Measurements from ENCODE around the gene PRR5.

Gene PRR5

DNA sequence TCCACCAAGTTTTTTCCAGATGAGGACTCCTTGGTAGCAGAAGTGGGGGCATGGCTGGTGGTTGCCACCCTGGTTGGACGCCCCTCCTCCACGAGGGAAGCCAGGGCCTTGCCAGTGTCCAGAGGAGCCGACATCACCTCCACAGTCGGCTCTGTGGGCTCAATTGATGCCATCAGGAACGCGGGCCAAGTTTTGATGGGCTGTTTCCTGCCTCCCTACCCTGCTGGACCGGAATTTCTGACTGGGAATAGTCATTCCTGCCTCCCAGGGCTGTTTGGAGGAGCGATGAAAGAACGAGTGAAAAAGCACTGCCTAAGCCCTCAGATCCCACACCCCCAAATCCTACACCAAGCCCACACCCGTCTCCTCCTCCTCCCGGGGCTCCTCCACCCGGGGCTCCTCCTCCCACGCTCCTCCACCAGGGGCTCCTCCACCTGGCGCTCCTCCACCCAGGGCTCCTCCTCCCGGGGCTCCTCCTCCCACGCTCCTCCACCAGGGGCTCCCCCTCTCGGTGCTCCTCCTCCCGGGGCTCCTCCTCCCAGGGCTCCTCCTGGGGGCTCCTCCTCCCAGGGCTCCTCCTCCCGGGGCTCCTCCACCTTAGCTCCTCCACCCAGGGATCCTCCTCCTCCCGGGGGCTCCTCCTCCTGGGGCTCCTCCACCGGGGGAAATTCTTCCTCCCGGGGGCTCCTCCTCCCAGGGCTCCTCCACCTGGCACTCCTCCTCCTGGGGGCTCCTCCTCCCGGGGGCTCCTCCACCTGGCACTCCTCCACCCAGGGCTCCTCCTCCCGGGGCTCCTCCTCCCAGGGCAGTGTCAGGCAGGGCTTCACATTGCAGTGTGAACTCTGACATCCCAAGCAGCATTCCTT, 10.0 kb upstream of the PRR5 start:
- DNase-seq (ENCODE audit: low read depth, low spot score), result peak; percentile 75

DNA sequence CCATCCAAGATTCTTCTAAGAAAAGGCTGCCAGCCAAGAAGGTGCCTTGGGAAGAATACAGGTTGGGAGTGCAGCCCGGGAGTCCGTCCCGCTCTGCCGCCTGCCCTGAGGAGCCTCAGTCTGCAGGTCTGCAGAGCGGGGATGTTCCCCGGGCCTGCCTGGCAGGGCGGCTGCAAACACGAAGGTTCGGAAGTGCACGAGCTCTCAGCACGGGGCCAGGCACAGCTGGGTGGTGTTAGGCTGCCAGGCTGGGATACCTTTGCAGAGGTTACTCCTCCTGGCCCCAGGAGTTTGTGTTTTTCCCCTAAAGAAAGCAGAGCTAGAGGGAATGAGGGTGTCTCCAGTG, 9.4 kb upstream of the PRR5 start:
- DNase-seq (ENCODE audit: low read depth, low spot score), result no peak

GRCh38 chr22:44693145-44693544, 8.9 kb upstream of the PRR5 start:
- no peak for DNase-seq (ENCODE audit: low read depth, low spot score)

DNA sequence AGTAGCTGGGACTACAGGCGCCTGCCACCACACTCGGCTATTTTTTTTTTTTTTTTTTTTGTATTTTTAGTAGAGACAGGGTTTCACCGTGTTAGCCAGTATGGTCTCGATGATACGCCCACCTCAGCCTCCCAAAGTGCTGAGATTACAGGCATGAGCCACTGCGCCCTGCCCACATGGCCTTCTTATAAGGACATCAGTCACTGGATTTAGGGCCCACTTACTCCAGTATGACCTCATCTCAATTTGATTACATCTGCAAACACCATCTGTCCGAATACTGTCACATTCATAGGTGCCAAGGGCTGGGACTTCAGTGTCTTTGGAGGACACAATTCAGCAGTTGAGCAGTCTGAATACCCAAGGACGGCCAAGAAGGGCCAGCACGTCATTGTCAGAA, 8.2 kb upstream of the PRR5 start:
- no peak for DNase-seq (ENCODE audit: low read depth, low spot score)

DNA sequence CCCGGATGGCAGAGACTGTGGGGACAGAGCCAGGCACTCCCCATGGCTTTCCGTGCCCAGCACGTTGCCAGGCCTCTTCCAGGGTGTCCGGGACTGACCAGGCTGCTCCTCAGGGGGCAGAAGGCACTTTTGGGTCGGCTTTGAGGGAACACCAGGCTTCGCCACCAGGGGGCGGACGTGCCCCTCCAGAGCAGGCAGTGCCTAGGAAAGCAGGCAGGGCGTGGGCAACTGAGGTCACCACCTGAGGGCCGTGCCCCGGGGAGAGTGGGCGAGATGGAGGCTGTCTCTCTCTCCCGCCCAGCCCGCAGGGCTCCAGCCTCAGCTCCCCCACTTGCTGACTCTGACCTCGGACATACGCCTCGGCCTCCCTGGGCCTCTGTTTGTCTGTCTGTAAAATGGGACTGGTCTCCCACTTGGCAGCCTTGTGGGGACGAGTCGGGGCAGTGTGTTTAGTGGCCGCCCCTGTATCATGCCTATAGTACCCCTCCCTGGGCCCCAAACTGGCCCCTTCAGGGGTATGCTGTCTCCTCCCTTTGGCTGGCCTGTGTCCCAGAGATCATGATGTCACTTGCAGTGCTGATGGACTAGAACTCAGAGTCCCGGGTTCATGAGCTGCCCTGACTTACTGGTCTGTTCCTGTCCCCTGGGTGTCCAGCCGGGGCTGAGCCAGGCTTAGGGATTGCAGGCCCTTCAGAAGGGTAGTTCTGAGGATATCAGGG, 4.4 kb upstream of the PRR5 start:
- peak; percentile 95 for DNase-seq (ENCODE audit: low read depth, low spot score)

- DNase-seq (ENCODE audit: low read depth, low spot score), result peak; percentile 95
Measured at GRCh38 chr22:44698531-44699421, 3.2 kb upstream of the PRR5 start.

- no peak for DNase-seq (ENCODE audit: low read depth, low spot score)
Measured at GRCh38 chr22:44700456-44700855, 1.5 kb upstream of the PRR5 start.

GRCh38 chr22:44701187-44701790, 715 bp upstream of the PRR5 start:
- DNase-seq (ENCODE audit: low read depth, low spot score), result no peak

- peak; percentile 66 for DNase-seq (ENCODE audit: low read depth, low spot score)
Measured at GRCh38 chr22:44702479-44703198, 635 bp downstream of the PRR5 start.

DNA sequence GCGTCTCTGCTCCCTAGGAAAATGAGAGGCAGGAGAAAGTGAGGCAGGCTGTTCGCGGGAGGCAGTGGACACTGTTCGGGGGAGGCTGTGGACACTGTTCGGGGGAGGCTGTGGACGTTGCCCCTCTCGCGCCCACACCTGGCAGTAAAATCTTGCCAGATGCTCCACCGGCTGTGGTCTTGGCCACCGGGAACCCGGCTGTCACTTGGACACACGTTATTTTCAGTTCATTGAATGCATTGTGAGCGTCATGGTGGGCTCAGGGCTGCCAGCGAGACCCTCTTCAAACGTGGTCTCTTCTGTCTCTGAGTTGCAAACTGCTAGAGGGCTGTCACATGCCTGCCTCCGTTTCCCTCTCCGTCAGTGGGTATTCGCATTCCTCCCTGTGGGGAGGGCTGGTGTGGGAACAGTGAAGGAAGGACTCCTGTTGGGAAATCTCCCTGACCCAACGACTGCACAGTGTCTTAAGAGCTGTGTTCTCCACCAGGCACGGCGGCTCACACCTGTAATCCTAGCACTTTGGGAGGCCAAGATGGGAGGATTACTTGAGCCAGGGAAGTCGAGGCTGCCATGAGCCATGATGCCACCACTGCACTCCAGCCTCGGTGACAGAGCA, 1.4 kb downstream of the PRR5 start:
- DNase-seq (ENCODE audit: low read depth, low spot score), result no peak

- no peak for DNase-seq (ENCODE audit: low read depth, low spot score)
Measured at GRCh38 chr22:44704159-44705021, 2.4 kb downstream of the PRR5 start.

DNA sequence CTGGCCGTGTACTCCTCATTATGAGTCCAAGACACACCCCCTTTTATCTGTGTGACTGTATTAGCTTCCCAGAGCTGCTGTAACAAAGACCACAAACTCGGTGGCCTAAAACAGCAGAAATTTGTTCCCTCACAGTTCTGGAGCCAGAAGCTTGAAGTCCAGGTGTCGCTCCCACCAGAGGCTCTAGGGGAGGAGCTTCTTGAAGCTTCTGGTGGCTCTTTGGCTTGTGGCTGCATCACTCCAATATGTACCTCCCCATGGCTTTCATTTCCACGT, 3.0 kb downstream of the PRR5 start:
- no peak for DNase-seq (ENCODE audit: low read depth, low spot score)

GRCh38 chr22:44706488-44706887, 4.5 kb downstream of the PRR5 start:
- no peak for DNase-seq (ENCODE audit: low read depth, low spot score)

DNA sequence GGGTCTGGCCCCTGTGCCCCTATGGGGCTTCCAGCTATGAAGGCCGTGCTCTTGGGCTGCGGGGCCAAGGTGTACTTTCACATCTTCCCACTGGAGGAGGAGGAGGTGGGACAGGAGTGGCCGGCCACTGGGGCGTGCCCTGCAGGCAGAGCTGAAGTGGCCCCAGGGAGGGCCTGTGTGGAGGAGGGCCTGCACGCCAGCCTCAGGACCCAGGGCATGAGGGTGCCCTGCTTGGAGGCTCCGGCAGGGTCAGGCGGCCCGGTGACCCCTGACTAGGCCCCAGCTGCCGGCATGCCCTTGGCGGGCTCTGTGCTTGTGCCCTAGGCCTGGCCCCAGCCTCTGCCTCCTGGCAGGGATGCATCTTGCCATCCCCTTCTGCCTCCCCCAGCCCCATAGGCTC, 5.2 kb downstream of the PRR5 start:
- no peak for DNase-seq (ENCODE audit: low read depth, low spot score)

- DNase-seq (ENCODE audit: low read depth, low spot score), result no peak
Measured at GRCh38 chr22:44707752-44708151, 5.7 kb downstream of the PRR5 start.

GRCh38 chr22:44709881-44710392, 7.9 kb downstream of the PRR5 start:
- no peak for DNase-seq (ENCODE audit: low read depth, low spot score)

- no peak for DNase-seq (ENCODE audit: low read depth, low spot score)
Measured at GRCh38 chr22:44710474-44711240, 8.7 kb downstream of the PRR5 start.

GRCh38 chr22:44711241-44711560, 9.2 kb downstream of the PRR5 start:
- DNase-seq (ENCODE audit: low read depth, low spot score), result no peak
